Nephron (organoid): ENCODE data around the gene TMSB10.

Experiments
- H3K27ac Mint-ChIP-seq, 3 experiments: 2 replicates each; pipeline ENCODE4 v1.8.0; 2020; ENCODE audit warnings: mixed read lengths in 3 of 3, mild to moderate bottlenecking in 2 of 3, moderate library complexity in 1 of 3
- H3K27me3 Mint-ChIP-seq: 2 replicates; pipeline ENCODE4 v1.8.0; 2021; ENCODE audit warnings: low read depth, mild to moderate bottlenecking, moderate library complexity, mixed read lengths
- H3K36me3 Mint-ChIP-seq: 2 replicates; pipeline ENCODE4 v1.8.0; 2020; ENCODE audit warnings: low read depth, mixed read lengths
- H3K4me1 Mint-ChIP-seq: 2 replicates; pipeline ENCODE4 v1.8.0; 2020; ENCODE audit warnings: mixed read lengths
- H3K4me3 Mint-ChIP-seq, 3 experiments: 2 replicates each; pipeline ENCODE4 v1.8.0; 2020; ENCODE audit warnings: mild to moderate bottlenecking in 3 of 3, mixed read lengths in 3 of 3, moderate library complexity in 2 of 3
- H3K9me3 Mint-ChIP-seq: 2 replicates; pipeline ENCODE4 v1.8.0; 2020; ENCODE audit warnings: mixed read lengths
- CTCF ChIP-seq, 3 experiments: fragments of 200-600 bp; sonication (generic); IDR thresholded peaks; one replicate each; pipeline ENCODE4 v1.5.0; 2021; ENCODE audit warnings: antibody characterized with exemption in 3 of 3; ENCODE audit not compliant: unreplicated experiment in 3 of 3

TMSB10 gene

GRCh38 chr2:84886791-84887190 is 18.7 kb upstream of the TMSB10 start:
- H3K9me3 Mint-ChIP-seq = no peaks in the 10 kb centered on the region
- no peak overlapping the region for H3K27ac Mint-ChIP-seq
- peaks cover 25% of the 10 kb centered on the region for H3K4me1 Mint-ChIP-seq
- H3K4me3 Mint-ChIP-seq = no peak overlapping the region
- TF ChIP-seq CTCF (IDR thresholded peaks at IDR 0.05; ENCODE audit: unreplicated experiment in 3 of 3) = no peak
- peaks cover 44% of the 10 kb centered on the region for H3K27me3 Mint-ChIP-seq
- no peaks in the 10 kb centered on the region for H3K36me3 Mint-ChIP-seq

GRCh38 chr2:84888401-84889276 is 16.8 kb upstream of the TMSB10 start:
- H3K9me3 Mint-ChIP-seq = no peaks in the 10 kb centered on the region
- peaks cover 26% of the 10 kb centered on the region for H3K27me3 Mint-ChIP-seq
- TF ChIP-seq CTCF (IDR thresholded peaks at IDR 0.05; ENCODE audit: unreplicated experiment in 3 of 3) = no peak
- H3K27ac Mint-ChIP-seq = peak overlapping the region in 2 of 3 experiments; percentile 68 to 69
- no peaks in the 10 kb centered on the region for H3K36me3 Mint-ChIP-seq
- peaks cover 15% of the 10 kb centered on the region for H3K4me1 Mint-ChIP-seq
- H3K4me3 Mint-ChIP-seq = no peak overlapping the region

GRCh38 chr2:84889332-84889731 is 16.1 kb upstream of the TMSB10 start:
- no peak for TF ChIP-seq CTCF (IDR thresholded peaks at IDR 0.05; ENCODE audit: unreplicated experiment in 3 of 3)
- Mint-ChIP-seq H3K9me3 (no peaks in the 10 kb centered on the region), H3K4me1 (peaks cover 12% of the 10 kb centered on the region), H3K27me3 (peaks cover 19% of the 10 kb centered on the region), H3K27ac (no peak overlapping the region), H3K4me3 (no peak overlapping the region), H3K36me3 (no peaks in the 10 kb centered on the region)

- Mint-ChIP-seq H3K9me3 (no peaks in the 10 kb centered on the region), H3K4me3 (no peak overlapping the region), H3K36me3 (no peaks in the 10 kb centered on the region), H3K27me3 (peaks cover 6% of the 10 kb centered on the region), H3K27ac (no peak overlapping the region), H3K4me1 (peaks cover 29% of the 10 kb centered on the region)
- no peak for TF ChIP-seq CTCF (IDR thresholded peaks at IDR 0.05; ENCODE audit: unreplicated experiment in 3 of 3)
Measured at GRCh38 chr2:84891355-84892010, 14.0 kb upstream of the TMSB10 start.

GRCh38 chr2:84894131-84894586 is 11.3 kb upstream of the TMSB10 start:
- no peaks in the 10 kb centered on the region for H3K36me3 Mint-ChIP-seq
- peak overlapping the region in 2 of 3 experiments; percentile 21 to 30 for H3K27ac Mint-ChIP-seq
- peaks cover 42% of the 10 kb centered on the region for H3K4me1 Mint-ChIP-seq
- no peaks in the 10 kb centered on the region for H3K27me3 Mint-ChIP-seq
- no peak overlapping the region for H3K4me3 Mint-ChIP-seq
- TF ChIP-seq CTCF (IDR thresholded peaks at IDR 0.05; ENCODE audit: unreplicated experiment in 3 of 3) = no peak
- no peaks in the 10 kb centered on the region for H3K9me3 Mint-ChIP-seq
